Fibroblast of the aortic adventitia (primary cell): ENCODE measurements around the gene ARL4C. TPM values are rescaled to one million over a fixed set of nuclear protein-coding genes. Genes with fewer than 3 reads are reported as not detected.

Experiments used
- DNase-seq: peaks from one replicate; pipeline ENCODE4 v3.0.0-alpha.2; 2010; ENCODE audit warnings: low read depth
- H3K4me3 ChIP-seq: 2 replicates; pipeline ENCODE4 v1.5.1; 2011; ENCODE audit warnings: low read depth, mild to moderate bottlenecking, control low read depth, low read length, moderate library complexity
- CTCF ChIP-seq: IDR thresholded peaks from 2 replicates; pipeline ENCODE4 v1.5.1; 2011; ENCODE audit warnings: mild to moderate bottlenecking, low read length, control low read depth, inconsistent platforms; ENCODE audit not compliant: insufficient read depth
- total RNA-seq: library from RNA; depleted of rRNA; stranded (reverse); fragments of >200 nt; gene quantifications from 2 replicates; pipeline ENCODE4 v1.2.3, GENCODE V29; 2012; ENCODE audit warnings: low replicate concordance

ARL4C gene
- total RNA-seq, 1 donor: 136 TPM

DNA sequence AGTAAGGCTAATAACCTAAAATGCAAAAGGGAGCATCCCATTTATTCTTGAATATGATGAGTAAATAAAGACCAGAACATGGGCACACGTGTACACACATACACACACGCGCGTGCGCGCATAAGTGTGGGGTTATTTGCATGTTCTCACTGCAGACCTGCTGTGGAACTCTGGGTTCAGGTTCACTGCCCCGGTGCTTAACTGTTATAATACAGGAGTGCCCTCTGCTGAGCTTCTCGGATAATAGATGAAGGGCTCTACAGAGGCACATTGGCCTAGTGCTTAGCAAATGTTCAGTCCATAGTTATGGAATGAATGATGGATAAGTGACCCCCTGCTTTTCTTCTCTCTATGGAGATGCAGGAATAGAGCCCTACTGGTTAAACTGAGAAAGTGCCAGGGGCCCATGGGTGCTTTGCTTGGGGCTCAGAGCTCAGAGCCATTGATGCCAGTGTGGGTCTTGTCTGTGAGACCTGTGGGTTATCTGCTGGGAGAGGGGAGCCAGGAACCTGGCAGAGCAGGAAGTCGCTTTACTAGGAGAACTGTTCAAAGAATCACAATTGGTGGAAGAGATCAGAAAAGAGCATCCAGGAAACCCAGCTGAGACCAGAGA is 3.6 kb upstream of the ARL4C start:
- peak; percentile 64 for TF ChIP-seq CTCF
- H3K4me3 ChIP-seq: no peak overlapping the region
- DNase-seq: peak; percentile 79

- H3K4me3 ChIP-seq: no peak overlapping the region
- DNase-seq: no peak
- TF ChIP-seq CTCF: no peak
These were observed 834 bp upstream of the ARL4C start for GRCh38 chr2:234497594-234498235.

DNA sequence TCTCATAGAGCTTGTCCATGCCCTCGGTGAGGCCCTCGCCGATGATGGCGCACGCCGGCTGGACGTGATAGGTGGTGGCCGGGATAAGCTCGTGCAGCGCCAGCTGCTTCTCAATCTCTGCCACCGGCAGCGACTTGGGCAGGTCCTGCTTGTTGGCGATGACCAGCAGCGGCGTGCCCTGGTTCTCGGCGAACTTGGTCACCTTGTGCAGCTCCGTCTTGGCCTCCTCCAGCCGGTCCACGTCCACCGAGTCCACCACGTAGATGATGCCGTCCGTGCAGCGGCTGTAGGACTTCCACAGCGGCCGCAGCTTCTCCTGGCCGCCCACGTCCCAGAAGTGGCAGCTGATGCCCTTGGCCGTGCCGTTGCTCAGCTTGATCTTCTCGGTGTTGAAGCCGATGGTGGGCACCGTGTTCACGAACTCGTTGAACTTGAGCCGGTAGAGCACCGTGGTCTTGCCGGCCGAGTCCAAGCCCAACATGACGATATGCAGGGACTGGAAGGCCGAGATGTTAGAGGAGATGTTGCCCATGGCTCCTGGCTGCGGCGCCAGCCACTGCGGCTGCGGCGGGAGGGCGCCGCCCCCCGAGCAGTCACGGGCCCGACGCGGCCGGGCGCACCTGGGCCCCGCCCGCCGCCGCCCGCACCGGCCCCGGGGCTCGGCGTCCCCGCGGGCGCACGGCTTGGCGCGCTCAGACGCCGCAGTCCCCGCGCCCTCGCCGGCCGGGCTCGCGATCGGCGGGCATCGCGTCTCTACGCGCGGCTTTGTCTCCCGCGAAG is 636 bp downstream of the ARL4C start:
- peak overlapping the region; percentile 94 for H3K4me3 ChIP-seq
- no peak for TF ChIP-seq CTCF
- DNase-seq: peak; percentile 46

GRCh38 chr2:234495251-234496054 is 1.4 kb downstream of the ARL4C start:
- TF ChIP-seq CTCF: no peak
- peak overlapping the region; percentile 94 for H3K4me3 ChIP-seq
- DNase-seq: no peak

- no peak for TF ChIP-seq CTCF
- peak; percentile 86 for DNase-seq
- H3K4me3 ChIP-seq: peak overlapping the region; percentile 94
These were observed 2.3 kb downstream of the ARL4C start for GRCh38 chr2:234494361-234495250.
